Body of pancreas (tissue), 4 donors: Measurements from ENCODE around the gene ARHGAP15. TPM values are rescaled to one million over a fixed set of nuclear protein-coding genes. Genes with fewer than 3 reads are reported as not detected.

Experiments
- ATAC-seq: fragments of 150-250 bp; one replicate; pipeline ENCODE4 v1.9.1; 2016
- DNase-seq, 4 donors: peaks; one replicate each; pipeline ENCODE4 v3.0.0-alpha.2; 2019
- H3K27ac ChIP-seq, 4 donors: fragments of 200-600 bp; sonication (generic); 1 replicate in 3 of 4; 2 replicates in 1 of 4; pipeline versions ENCODE4 v1.5.1 to v1.6.1; 2016 to 2019; ENCODE audit warnings: mild to moderate bottlenecking in 1 of 4, mixed read lengths in 1 of 4, moderate library complexity in 1 of 4
- H3K27me3 ChIP-seq, 2 donors: fragments of 200-600 bp; sonication (generic); one replicate each; pipeline ENCODE4 v1.6.0; 2016; ENCODE audit warnings: mild to moderate bottlenecking in 1 of 2
- H3K36me3 ChIP-seq, 2 donors: fragments of 200-600 bp; sonication (generic); replicated peaks in 1 of 2; 2 replicates each; pipeline ENCODE4 v1.5.1; 2016; ENCODE audit warnings: low read depth in 2 of 2; ENCODE audit not compliant: insufficient read depth in 1 of 2
- H3K4me1 ChIP-seq: fragments of 200-600 bp; sonication (generic); one replicate; pipeline ENCODE4 v1.6.0; 2016
- H3K4me3 ChIP-seq, 2 donors: fragments of 200-600 bp; sonication (generic); 1 replicate in 1 of 2; 2 replicates in 1 of 2; pipeline ENCODE4 v1.5.1; 2016 to 2019
- H3K9me3 ChIP-seq, 3 donors: fragments of 200-600 bp; sonication (generic); 1 replicate in 2 of 3; 2 replicates in 1 of 3; pipeline ENCODE4 v1.5.1; 2016
- POLR2A ChIP-seq, 3 donors: fragments of 450-650 bp; IDR thresholded peaks; one replicate each; pipeline ENCODE4 v1.6.1; 2016; ENCODE audit warnings: antibody characterized with exemption in 3 of 3, mild to moderate bottlenecking in 2 of 3
- WGBS, 2 donors: methylation state at CpG; one replicate each; pipeline ENCODE4 v1.1.5; 2017; 5-methylcytosine and 5-hydroxymethylcytosine counted together
- intact Hi-C: fragments of 100-400 bp; cut with DNase I; formaldehyde crosslinking; loops from one replicate; pipeline ENCODE4 v1.15.1; 2023
- total RNA-seq, 2 donors: library from RNA; depleted of rRNA; stranded (reverse); fragments of >200 nt; gene quantifications; one replicate each; pipeline ENCODE4 v1.1.0, GENCODE V29; 2016
- TF ChIP-seq, protein P1 (sequence below), 7 experiments: fragments of 450-650 bp in 4 of 7; fragments of 200-600 bp in 3 of 7; sonication (generic) in 3 of 7; IDR thresholded peaks; one replicate each; pipeline ENCODE4 v1.5.1; 2016 to 2019; ENCODE audit warnings: antibody characterized with exemption in 7 of 7

ARHGAP15 gene
- total RNA-seq, 2 donors from 2014 or later, result 1.3 TPM; not detected in 1

DNA sequence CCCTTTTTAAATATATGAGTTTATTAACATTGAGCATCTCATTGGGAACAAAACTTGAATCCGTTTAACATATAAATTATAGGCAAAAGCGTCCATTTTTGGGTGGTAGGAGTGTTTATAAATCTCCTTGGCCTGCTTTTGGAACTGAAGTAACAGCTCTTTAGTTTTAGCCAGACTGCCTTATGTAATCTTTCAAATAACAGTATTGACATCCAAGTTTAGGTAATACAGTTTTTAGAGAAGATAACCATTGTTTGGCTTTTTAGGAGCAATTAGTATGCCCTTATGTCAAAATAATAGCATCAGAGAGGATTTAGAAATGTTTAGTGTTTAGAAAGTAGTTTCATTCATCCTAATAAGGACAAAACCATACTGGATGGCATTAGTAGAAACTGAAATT is 361.9 kb downstream of the ARHGAP15 start:
- 52% methylated on average over 2 of the region's 2 CpGs for WGBS, 2 donors
- Histone ChIP-seq H3K4me1 (no peaks in the 10 kb centered on the region), H3K4me3 (no peak overlapping the region), H3K9me3 (no peaks in the 10 kb centered on the region), H3K27me3 (no peaks in the 10 kb centered on the region), H3K36me3 (no peaks in the 10 kb centered on the region), H3K27ac (no peak overlapping the region)
- ATAC-seq, result no peak
- no peak for TF ChIP-seq POLR2A (IDR thresholded peaks at IDR 0.05)
- TF ChIP-seq, protein P1, sequence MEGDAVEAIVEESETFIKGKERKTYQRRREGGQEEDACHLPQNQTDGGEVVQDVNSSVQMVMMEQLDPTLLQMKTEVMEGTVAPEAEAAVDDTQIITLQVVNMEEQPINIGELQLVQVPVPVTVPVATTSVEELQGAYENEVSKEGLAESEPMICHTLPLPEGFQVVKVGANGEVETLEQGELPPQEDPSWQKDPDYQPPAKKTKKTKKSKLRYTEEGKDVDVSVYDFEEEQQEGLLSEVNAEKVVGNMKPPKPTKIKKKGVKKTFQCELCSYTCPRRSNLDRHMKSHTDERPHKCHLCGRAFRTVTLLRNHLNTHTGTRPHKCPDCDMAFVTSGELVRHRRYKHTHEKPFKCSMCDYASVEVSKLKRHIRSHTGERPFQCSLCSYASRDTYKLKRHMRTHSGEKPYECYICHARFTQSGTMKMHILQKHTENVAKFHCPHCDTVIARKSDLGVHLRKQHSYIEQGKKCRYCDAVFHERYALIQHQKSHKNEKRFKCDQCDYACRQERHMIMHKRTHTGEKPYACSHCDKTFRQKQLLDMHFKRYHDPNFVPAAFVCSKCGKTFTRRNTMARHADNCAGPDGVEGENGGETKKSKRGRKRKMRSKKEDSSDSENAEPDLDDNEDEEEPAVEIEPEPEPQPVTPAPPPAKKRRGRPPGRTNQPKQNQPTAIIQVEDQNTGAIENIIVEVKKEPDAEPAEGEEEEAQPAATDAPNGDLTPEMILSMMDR (IDR thresholded peaks at IDR 0.05), result no peak
- intact Hi-C loops, result no loop called here
- DNase-seq, result no peak

DNA sequence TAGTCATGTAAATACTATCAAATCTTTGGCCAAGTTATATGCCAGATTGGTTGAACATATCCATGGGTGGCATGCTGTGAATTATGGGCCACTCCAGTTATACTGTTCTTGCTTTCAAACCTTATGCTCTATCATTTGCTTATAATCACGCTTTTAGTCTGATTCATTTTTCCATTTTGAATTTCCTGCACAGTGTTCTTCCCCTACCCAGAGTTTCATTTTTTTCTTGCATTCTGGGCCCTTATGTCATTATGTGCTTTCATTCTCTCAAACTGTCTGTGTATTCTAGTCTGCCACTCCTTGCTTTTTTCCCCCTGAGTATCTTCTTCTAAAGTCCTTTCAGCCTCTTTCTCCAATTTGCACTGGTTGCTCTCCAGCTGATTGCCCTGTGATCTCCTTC is 364.1 kb downstream of the ARHGAP15 start:
- Histone ChIP-seq H3K4me1 (no peaks in the 10 kb centered on the region), H3K9me3 (no peaks in the 10 kb centered on the region), H3K27ac (no peak overlapping the region), H3K4me3 (no peak overlapping the region), H3K36me3 (no peaks in the 10 kb centered on the region), H3K27me3 (no peaks in the 10 kb centered on the region)
- ATAC-seq (no peak), DNase-seq (no peak)
- intact Hi-C loops, result no loop called here
- 95 to 96% methylated on average over 1 of the region's 1 CpG for WGBS, 2 donors
- TF ChIP-seq POLR2A (IDR thresholded peaks at IDR 0.05), result no peak
- TF ChIP-seq, protein P1 (IDR thresholded peaks at IDR 0.05), result no peak

DNA sequence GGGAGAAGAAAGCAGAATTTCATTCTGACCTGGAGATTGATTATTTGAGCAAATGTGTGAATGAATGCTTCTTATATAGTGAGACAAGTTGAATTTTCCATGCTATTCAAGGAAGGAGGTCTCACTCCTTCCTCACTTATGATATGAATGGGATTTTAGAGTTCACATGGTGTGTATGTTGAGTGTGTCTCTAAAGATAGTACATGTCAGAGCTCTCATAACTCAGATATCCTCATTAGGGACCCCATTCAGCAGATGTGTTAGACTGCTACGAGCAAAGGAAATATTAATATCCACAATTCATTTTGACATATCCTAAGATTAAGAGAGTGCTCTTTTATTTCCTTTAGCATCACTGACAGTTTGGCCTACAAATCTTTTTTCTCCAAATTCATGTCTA is 368.5 kb downstream of the ARHGAP15 start:
- no peaks in the 10 kb centered on the region for H3K4me1 ChIP-seq

DNA sequence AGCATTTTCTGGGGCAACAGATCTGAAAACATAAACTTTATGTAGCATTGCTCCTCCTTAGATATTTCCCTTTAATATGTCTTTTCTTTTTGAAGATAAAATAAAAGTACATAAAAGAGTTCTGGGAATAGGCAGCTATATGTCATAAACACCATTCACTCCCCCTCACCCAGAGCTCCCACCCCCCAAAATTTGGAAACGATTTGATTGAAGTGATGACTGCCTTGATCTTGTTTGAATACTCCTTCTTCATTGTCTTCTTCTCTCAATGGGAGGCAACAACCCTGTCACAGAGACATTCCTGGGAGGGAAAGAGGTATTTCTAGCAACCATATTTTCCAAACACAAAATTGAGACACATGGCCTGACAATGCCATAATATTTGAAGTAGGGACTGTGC is 369.3 kb downstream of the ARHGAP15 start:
- H3K9me3 ChIP-seq, result no peaks in the 10 kb centered on the region
- intact Hi-C loops, result no loop called here
- H3K27me3 ChIP-seq, result no peaks in the 10 kb centered on the region
- no peaks in the 10 kb centered on the region for H3K36me3 ChIP-seq
- no peaks in the 10 kb centered on the region for H3K4me1 ChIP-seq
- DNase-seq, result no peak
- H3K4me3 ChIP-seq, result no peak overlapping the region
- ATAC-seq, result no peak
- H3K27ac ChIP-seq, result no peak overlapping the region
- WGBS, 2 donors, result 32 to 35% methylated on average over 1 of the region's 1 CpG
- TF ChIP-seq, protein P1 (IDR thresholded peaks at IDR 0.05), result no peak
- no peak for TF ChIP-seq POLR2A (IDR thresholded peaks at IDR 0.05)

More for the DNA sequence above, 368.5 kb downstream of the ARHGAP15 start:
- intact Hi-C loops, result no loop called here
- H3K27ac ChIP-seq, result no peak overlapping the region
- no peaks in the 10 kb centered on the region for H3K36me3 ChIP-seq
- 70 to 73% methylated on average over 1 of the region's 1 CpG for WGBS, 2 donors
- no peaks in the 10 kb centered on the region for H3K27me3 ChIP-seq
- ATAC-seq (no peak), DNase-seq (no peak)
- no peaks in the 10 kb centered on the region for H3K9me3 ChIP-seq
- TF ChIP-seq, protein P1 (IDR thresholded peaks at IDR 0.05), result no peak
- no peak for TF ChIP-seq POLR2A (IDR thresholded peaks at IDR 0.05)
- H3K4me3 ChIP-seq, result no peak overlapping the region

DNA sequence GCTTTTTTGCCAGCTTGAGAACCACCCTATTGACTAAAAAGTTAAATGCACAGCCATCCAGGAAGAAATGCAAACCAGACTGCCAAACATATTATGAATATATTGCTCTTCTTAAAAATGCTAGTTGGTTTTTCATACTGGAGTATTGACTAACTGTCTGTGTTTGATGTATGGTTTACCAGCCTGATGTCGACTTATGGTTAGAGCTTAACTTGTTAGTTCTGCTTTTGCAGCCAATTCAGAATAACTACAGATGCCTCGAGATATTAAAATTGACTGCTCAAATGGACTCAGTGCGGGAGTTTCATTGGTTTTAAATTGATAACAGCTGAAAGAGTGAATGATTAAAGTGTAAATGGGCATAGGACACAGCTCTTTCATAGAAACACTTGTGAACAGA is 369.8 kb downstream of the ARHGAP15 start:
- H3K9me3 ChIP-seq, result no peaks in the 10 kb centered on the region
- H3K4me1 ChIP-seq, result no peaks in the 10 kb centered on the region
- TF ChIP-seq, protein P1 (IDR thresholded peaks at IDR 0.05), result no peak
- TF ChIP-seq POLR2A (IDR thresholded peaks at IDR 0.05), result no peak
- H3K36me3 ChIP-seq, result no peaks in the 10 kb centered on the region
- WGBS, 2 donors, result 23 to 25% methylated on average over 3 of the region's 3 CpGs
- no peak overlapping the region for H3K4me3 ChIP-seq
- intact Hi-C loops, result no loop called here
- ATAC-seq (no peak), DNase-seq (no peak)
- no peaks in the 10 kb centered on the region for H3K27me3 ChIP-seq
- H3K27ac ChIP-seq, result no peak overlapping the region
